ENCODE measurements around the gene MYLK.
A peak's percentile ranks its signal among the peaks of the same experiment; 100 is the strongest.
"Not testable (repeated sequence)": the region's sequence is repeated elsewhere in the genome, so short reads cannot be mapped to it uniquely, and the experiment has no call there.

MYLK gene

GRCh38 chr3:123741041-123741511 is 143.1 kb downstream of the MYLK start:
- no peak for DNase-seq

GRCh38 chr3:123740391-123740822 is 143.7 kb downstream of the MYLK start:
- DNase-seq, result no peak

GRCh38 chr3:123739754-123740153 is 144.4 kb downstream of the MYLK start:
- no peak for DNase-seq

DNA sequence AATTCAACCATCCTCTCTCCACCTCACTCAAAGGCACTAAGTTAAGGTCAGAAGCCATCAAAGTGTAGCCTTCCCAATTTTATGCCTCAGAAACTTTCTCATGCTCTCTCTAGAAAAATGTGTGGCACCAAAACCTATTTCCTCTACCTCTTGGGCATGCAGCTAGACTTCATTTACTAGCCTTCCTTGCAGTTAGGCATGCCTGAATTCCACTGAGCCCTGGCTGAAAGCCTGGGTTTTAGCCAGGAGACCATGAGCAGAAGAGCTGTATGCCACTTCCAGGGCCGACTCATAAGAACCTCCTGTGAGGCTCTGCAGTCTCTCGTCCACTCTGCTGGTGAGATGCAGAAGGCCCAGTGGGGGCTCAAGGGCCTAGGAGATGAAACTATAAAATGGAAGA is 145.0 kb downstream of the MYLK start:
- no peak for DNase-seq

DNA sequence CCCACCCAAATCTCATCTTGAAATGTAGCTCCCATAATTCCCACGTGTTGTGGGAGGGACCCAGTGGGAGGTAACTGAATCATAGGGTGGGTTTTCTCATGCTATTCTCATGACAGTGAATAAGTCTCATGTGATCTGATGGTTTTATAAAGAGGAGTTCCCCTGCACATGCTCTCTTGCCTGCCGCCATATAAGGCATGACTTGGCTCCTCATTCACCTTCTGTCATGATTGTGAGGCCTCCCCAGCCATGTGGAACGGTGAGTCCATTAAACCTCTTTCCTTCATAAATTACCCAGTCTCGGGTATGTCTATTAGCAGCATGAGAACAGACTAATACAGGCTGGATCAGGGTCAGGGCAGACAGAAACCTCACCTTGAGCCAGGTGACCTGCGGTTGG is 145.6 kb downstream of the MYLK start:
- DNase-seq, result not testable (repeated sequence)

DNA sequence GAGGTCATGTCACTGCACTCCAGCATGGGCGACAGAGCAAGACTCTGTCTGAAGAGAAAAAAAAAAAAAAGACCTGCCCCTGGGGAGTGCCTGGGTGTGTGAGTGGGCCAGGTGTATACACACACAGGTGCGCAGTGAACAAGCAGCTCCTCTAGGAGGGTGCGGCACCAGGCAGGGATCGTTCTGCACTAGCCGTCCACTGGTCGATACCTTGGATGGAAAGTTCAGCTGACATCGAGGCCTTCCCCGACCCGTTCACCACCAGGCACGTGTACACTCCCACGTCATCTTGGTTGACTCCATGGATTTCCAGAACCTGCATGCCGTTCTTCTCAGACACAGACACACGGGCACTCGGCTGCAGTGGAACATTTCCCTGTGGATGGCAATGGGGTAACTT is 147.0 kb downstream of the MYLK start:
- DNase-seq, result no peak

- DNase-seq, result no peak
Measured at GRCh38 chr3:123735456-123735855, 148.7 kb downstream of the MYLK start.

DNA sequence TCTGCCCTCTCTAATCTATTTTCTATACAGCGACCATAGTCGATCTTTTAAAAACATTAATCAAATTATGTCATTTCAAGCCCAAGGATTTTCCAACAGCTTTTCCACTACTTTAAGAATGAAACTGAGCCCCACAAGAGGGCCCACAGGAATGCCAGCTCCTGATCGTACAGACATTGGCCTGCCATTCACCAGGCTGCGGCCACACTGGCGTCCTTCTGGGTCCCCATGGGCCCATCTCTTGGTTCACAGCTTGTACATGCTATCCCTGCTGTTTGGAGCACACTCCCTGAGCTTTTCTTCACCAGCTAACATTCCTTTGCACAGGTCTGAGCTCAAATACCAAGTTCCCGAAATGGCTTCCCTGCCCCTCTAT is 149.6 kb downstream of the MYLK start:
- DNase-seq, result no peak

GRCh38 chr3:123733805-123734526 is 150.2 kb downstream of the MYLK start:
- DNase-seq, result no peak

GRCh38 chr3:123733341-123733740 is 150.8 kb downstream of the MYLK start:
- DNase-seq, result no peak

DNA sequence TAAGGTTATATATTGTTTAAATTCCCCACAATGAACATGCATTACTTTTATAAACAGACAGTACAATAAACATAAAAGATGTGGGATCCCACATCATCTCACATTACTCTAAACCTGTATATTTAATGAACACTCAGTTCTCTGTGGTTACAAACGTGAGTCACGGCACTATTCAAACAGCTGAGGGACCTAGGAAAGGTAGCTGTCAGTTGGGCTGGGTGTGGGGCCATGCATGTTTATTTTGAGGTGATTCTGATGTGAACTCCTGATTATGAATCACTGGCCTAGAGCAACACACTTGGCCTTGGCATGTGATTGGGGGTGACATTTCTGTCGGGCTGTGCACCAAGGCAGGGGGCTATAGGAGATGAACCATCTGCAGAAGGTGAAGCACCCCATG is 151.7 kb downstream of the MYLK start:
- DNase-seq, result no peak

DNA sequence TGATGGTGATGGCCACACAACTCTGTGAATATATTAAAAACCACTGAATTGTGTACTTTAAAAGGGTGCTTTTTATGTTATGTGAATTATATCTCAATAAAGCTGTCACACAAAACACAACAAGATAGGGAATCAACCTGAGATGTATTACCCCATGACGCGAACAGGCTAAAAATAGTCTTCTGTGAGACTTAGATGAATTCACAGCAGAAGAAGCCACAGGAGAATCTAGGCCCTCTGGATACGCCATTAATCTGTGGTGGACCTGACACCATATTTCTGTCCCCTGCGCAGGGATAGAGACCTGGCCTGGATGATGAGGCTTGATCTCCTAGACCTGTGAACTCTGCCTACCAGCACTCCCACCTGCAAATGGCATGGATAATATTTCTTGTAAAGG is 153.3 kb downstream of the MYLK start:
- DNase-seq, result no peak

DNA sequence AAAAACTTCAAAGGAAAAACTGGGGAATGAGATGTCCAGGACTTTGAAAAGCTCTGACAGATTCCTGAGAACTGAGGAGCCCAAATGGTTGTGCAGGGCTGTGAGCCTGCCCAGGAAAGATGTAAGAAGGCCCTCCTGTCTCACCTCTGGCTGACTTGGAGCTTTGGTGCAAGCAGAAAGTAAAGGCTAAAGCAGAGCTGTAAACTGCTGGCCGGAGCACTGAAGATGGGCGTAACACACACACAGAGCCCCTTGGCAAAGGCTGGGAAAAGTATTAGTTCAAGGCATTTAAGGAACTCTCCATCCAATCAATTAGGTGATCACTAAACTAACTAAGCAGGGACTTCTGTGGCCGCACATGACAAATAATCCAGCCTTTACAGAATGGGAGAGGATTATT is 155.1 kb downstream of the MYLK start:
- DNase-seq, result no peak

GRCh38 chr3:123728014-123728413 is 156.1 kb downstream of the MYLK start:
- no peak for DNase-seq

- DNase-seq, result no peak
Measured at GRCh38 chr3:123725652-123726400, 158.3 kb downstream of the MYLK start.

GRCh38 chr3:123724306-123724705 is 159.8 kb downstream of the MYLK start:
- DNase-seq, result no peak

- peak; percentile 52 for DNase-seq
Measured at GRCh38 chr3:123723522-123724168, 160.5 kb downstream of the MYLK start.

GRCh38 chr3:123723070-123723469 is 161.1 kb downstream of the MYLK start:
- no peak for DNase-seq

DNA sequence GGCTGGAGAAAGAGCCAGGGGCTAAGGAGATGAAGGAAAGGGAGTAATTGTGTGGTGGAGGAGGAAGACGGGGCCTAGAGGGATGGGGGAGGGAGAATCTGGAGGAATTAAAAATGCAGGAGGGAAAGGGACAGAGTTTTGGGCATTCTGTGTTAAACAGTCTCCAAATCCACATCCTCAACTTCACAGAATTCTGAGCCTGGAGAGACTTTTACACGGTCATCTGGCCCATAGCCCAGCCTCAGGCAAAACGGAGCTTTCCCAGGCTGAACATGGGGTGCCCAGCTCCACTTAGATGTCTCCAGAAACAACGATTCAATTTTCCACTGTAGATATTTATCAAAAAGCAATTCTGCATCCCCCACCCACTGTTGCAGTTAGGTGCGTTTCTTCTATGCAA is 161.7 kb downstream of the MYLK start:
- DNase-seq, result no peak

GRCh38 chr3:123722021-123722420 is 162.1 kb downstream of the MYLK start:
- no peak for DNase-seq

DNA sequence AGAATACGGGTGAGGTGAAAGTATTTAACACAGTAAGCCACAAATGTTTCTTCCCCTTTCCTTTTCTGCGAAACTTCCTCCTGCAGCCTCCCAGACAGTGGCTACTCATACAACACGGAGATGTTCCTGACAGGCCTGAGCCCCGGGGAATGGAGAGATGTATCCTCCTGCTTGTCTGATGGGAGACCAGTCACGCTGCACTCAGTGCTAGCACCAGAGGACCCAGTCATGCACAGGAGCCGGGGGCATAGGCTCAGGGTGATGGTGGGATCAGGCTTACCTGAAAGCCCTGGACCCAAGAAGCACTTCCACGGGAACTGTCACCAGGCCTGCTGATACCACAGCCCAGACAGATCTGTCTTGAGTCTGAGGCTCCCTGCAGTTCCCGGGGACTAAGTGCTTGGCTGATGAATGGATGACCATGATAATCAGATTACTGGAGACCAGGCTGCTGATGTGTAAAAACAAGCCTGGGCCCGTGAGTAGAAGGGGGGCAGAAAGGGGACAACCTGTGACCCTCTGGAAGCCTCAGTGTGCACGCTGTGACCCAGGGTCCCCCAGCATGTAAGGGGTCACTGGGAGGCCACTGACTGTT is 162.9 kb downstream of the MYLK start:
- not testable (repeated sequence) for DNase-seq

DNA sequence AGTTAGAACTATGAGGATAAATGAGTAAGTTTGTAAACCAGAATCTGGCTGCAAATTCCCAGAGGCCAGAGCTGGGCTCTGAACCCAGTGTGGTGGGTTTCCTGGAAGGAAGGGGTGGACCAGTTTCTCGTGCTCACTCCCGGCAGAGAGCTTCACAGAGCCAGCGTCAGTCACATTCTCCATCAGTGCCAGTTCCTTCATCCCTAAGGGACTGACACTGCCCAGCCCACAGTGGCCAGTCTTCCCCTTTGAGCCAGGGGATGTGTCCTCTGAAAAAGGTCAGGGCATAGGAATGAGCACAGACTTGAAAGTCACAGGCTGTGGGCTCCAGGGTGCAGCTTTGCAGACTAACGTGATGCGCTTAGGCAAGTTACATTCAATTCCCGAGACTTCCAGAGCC is 163.5 kb downstream of the MYLK start:
- DNase-seq, result no peak

DNA sequence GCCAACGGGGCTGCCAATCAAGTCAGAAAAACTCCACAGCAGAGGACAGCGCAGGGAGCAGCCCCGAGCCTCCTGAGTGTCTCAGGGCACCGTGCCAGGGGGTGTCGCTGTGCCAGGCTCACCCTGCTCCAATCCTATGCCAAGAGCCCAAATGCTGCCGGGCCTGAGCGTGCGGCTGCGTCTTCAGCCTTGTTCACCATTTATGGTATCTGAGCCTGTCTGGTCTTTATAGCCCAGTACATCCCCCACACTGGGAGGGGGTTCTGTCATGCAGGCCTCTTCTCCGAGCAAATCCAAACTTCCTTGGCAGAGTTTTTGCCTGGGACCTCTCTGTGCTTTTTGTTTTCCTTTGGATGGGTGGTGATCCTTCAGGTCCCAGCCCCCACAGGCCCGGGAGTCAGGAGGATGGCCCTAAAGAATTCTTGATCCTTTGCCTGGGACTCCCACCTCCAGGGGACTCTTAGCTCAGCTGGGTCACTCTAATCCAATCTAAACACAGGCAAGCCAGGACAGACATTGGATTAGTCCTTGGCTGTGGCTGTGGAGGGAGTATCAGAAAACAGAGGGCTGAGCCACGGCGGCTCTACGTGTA is 164.2 kb downstream of the MYLK start:
- no peak for DNase-seq
